ENCODE results near the gene MRPS5. TPM values are rescaled to one million over a fixed set of nuclear protein-coding genes. Genes with fewer than 3 reads are reported as not detected.
"Not testable (repeated sequence)": the region's sequence is repeated elsewhere in the genome, so short reads cannot be mapped to it uniquely, and the experiment has no call there.

Gene MRPS5
- total and polyA plus RNA-seq, 4 experiments from 2014 or later, result 43.4 to 70.6 (median 58.5) TPM

DNA sequence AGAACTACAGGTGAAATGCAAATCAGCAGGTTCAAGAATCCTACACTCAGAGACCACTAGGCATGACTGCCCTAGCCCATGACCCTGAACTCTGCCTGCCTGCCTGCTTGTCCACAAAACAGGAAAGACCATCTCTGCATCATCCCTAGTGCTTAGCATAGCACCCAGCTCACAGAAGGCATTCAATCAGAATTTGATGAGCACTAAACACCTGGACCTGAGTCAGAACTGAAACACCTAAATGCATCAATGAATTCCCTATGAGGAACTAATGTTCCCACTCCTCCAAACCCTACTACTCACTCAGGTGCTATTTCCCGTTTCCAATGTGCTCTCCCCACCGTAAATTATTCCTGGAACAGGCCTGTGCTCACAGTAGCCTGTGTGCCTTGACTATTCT, 21.7 kb downstream of the MRPS5 start:
- Mint-ChIP-seq H3K27me3 (no peaks in the 10 kb centered on the region), H3K36me3 (peaks cover 75 to 81% of the 10 kb centered on the region in 2 donors), H3K4me1 (peaks cover 19 to 28% (median 21%) of the 10 kb centered on the region in 4 donors), H3K4me3 (no peak overlapping the region), H3K27ac (peak overlapping the region in 2 of 7 donors; percentile 13 to 22), H3K9me3 (peaks cover 0 to 2% (median 0%) of the 10 kb centered on the region in 8 donors)
- no peak for DNase-seq
- Histone ChIP-seq H3K4me3 (ENCODE audit: low read length in 2 of 2) (no peak overlapping the region), H3K27ac (ENCODE audit: low read depth, low read length) (no peak overlapping the region), H3K36me3 (ENCODE audit: insufficient read depth, low read length) (peaks cover 18% of the 10 kb centered on the region), H3K9me3 (ENCODE audit: control insufficient read depth in 1 of 2, low read length in 2 of 2) (no peaks in the 10 kb centered on the region), H3K27me3 (ENCODE audit: insufficient read depth, low read length) (no peaks in the 10 kb centered on the region), H3K4me1 (ENCODE audit: insufficient read depth, low read length) (no peaks in the 10 kb centered on the region)
- intact Hi-C loops (cut with micrococcal nuclease), result no loop called here
- CTCF ChIA-PET (ENCODE audit: partially characterized antibody), result interaction anchor here (0.9 to 1.8 kb wide), 3 partner anchors 14 to 77 kb away, joined by 4 to 5 read pairs (median 4); no protein-coding TSS in a partner anchor
- POLR2A ChIA-PET (ENCODE audit: partially characterized antibody), result no interaction called here

DNA sequence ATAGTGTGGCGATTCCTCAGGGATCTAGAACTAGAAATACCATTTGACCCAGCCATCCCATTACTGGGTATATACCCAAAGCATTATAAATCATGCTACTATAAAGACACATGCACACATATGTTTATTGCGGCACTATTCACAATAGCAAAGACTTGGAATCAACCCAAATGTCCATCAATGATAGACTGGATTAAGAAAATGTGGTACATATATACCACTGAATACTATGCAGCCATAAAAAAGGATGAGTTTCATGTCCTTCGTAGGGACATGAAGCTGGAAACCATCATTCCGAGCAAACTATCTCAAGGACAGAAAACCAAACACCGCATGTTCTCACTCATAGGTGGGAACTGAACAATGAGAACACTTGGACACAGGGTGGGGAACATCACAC, 23.3 kb downstream of the MRPS5 start:
- DNase-seq; intact Hi-C loops (cut with micrococcal nuclease); H3K4me3 ChIP-seq (ENCODE audit: low read length in 2 of 2); POLR2A ChIA-PET (ENCODE audit: partially characterized antibody); H3K27me3 Mint-ChIP-seq; H3K4me3 Mint-ChIP-seq; H3K4me1 ChIP-seq (ENCODE audit: insufficient read depth, low read length); H3K27me3 ChIP-seq (ENCODE audit: insufficient read depth, low read length); H3K27ac Mint-ChIP-seq; H3K9me3 ChIP-seq (ENCODE audit: control insufficient read depth in 1 of 2, low read length in 2 of 2); H3K27ac ChIP-seq (ENCODE audit: low read depth, low read length); H3K9me3 Mint-ChIP-seq: not testable (repeated sequence)
- peaks cover 18% of the 10 kb centered on the region for H3K36me3 ChIP-seq (ENCODE audit: insufficient read depth, low read length)
- H3K36me3 Mint-ChIP-seq, result peaks cover 75 to 81% of the 10 kb centered on the region in 2 donors
- H3K4me1 Mint-ChIP-seq, result peaks cover 21 to 43% (median 25%) of the 10 kb centered on the region in 4 donors
- CTCF ChIA-PET (ENCODE audit: partially characterized antibody), result interaction anchor here (1.1 kb wide), 1 partner anchor 19 kb away, joined by 3 read pairs; no protein-coding TSS in a partner anchor

DNA sequence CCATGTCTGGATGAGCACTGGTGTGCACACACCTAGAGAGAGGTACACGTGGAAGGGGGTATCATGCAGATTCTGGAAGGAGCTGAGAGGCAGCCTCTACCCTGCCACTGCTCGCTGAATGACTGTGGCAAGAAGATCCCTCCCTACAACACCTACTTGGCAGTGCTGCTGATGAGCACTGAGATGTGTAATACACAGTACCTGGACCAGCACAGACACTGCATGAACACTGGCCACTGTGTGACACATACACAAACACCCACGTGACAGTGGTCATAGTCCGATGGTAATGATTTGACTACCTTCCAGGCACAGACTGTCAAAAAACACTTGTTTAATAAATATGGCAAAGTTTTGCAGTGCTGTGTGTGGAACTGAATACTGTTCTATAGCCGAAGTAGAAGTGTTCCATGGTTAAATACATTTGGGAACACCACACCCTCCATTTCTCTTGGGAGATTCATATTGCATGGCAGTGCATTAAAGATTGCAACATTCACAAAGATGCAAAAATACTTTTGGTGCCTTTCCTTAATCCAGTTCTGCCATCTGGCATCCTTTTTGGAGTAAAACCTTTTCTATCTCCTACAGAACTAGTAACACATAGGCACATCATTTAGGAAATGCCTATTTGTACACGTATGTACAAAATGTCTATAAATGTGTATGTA, 29.6 kb downstream of the MRPS5 start:
- POLR2A ChIA-PET (ENCODE audit: partially characterized antibody), result no interaction called here
- CTCF ChIA-PET (ENCODE audit: partially characterized antibody), result interaction anchor here (1.4 to 6.6 kb wide), 4 partner anchors 10 to 69 kb away, joined by 4 to 40 read pairs (median 6); no protein-coding TSS in a partner anchor
- peaks cover 59 to 87% of the 10 kb centered on the region in 2 donors for H3K36me3 Mint-ChIP-seq

DNA sequence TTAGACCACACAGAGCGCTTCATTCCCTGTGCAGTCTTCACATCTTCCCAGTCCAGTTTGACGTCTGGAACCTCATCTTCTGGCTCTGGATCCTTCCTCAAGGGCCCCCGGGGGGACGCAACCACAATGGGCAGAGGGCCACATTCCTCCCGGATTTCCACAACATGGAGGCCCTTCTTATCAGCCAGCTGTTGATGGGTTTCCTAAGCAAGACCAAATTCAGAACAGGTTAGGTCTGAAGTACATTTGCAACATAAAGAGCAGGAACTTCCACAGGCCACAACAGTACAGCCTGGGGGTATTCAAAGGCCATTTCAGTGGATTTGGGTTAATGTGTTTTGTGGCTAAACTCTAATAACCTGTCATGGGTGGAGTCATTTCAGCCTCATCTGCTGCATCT, 34.2 kb downstream of the MRPS5 start:
- H3K4me1 Mint-ChIP-seq, result no peaks in the 10 kb centered on the region
- peaks cover 42 to 58% of the 10 kb centered on the region in 2 donors for H3K36me3 Mint-ChIP-seq
- Histone ChIP-seq H3K4me1 (ENCODE audit: insufficient read depth, low read length) (no peaks in the 10 kb centered on the region), H3K27ac (ENCODE audit: low read depth, low read length) (no peak overlapping the region), H3K9me3 (ENCODE audit: control insufficient read depth in 1 of 2, low read length in 2 of 2) (no peaks in the 10 kb centered on the region), H3K27me3 (ENCODE audit: insufficient read depth, low read length) (no peaks in the 10 kb centered on the region), H3K36me3 (ENCODE audit: insufficient read depth, low read length) (peaks cover 21% of the 10 kb centered on the region), H3K4me3 (ENCODE audit: low read length in 2 of 2) (no peak overlapping the region)
- no peaks in the 10 kb centered on the region for H3K27me3 Mint-ChIP-seq
- no peaks in the 10 kb centered on the region for H3K9me3 Mint-ChIP-seq
- H3K4me3 Mint-ChIP-seq, result no peak overlapping the region
- no peak for DNase-seq
- ChIA-PET CTCF (ENCODE audit: partially characterized antibody) (interaction anchor here (0.9 to 1.8 kb wide), 5 partner anchors 9 to 65 kb away, joined by 3 to 6 read pairs (median 3); no protein-coding TSS in a partner anchor), POLR2A (ENCODE audit: partially characterized antibody) (no interaction called here)
- H3K27ac Mint-ChIP-seq, result peak overlapping the region in 1 of 7 donors; percentile 26
- intact Hi-C loops (cut with micrococcal nuclease), result no loop called here

More for the DNA sequence above, 29.6 kb downstream of the MRPS5 start:
- Histone ChIP-seq H3K9me3 (ENCODE audit: control insufficient read depth in 1 of 2, low read length in 2 of 2) (no peaks in the 10 kb centered on the region), H3K27ac (ENCODE audit: low read depth, low read length) (no peak overlapping the region), H3K4me1 (ENCODE audit: insufficient read depth, low read length) (no peaks in the 10 kb centered on the region), H3K36me3 (ENCODE audit: insufficient read depth, low read length) (peaks cover 17% of the 10 kb centered on the region), H3K27me3 (ENCODE audit: insufficient read depth, low read length) (no peaks in the 10 kb centered on the region), H3K4me3 (ENCODE audit: low read length in 2 of 2) (no peak overlapping the region)
- intact Hi-C loops (cut with micrococcal nuclease), result no loop called here
- peaks cover 20 to 36% (median 23%) of the 10 kb centered on the region in 4 donors for H3K4me1 Mint-ChIP-seq
- H3K4me3 Mint-ChIP-seq, result no peak overlapping the region
- H3K27ac Mint-ChIP-seq, result no peak overlapping the region
- DNase-seq, result no peak
- no peaks in the 10 kb centered on the region for H3K27me3 Mint-ChIP-seq
- H3K9me3 Mint-ChIP-seq, result no peaks in the 10 kb centered on the region

DNA sequence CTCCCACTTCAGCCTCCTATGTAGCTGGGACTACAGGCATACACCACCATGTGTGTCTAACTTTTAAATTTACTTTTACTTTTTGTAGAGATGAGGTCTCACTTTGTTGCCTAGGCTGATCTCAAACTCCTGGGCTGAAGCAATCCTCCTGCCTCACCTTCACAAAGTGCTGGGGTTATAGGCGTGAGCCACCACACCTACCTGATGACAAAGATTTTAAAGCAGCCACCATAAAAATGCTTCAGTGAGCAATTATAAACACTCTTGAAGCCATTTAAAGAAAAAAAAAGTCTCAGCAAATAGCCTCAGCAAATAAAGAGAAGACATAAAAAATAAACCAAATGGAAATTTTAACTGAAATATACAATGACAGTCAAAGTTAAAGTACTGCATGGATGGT, 35.6 kb downstream of the MRPS5 start:
- H3K9me3 Mint-ChIP-seq, result no peaks in the 10 kb centered on the region
- H3K4me3 Mint-ChIP-seq, result no peak overlapping the region
- no peaks in the 10 kb centered on the region for H3K27me3 Mint-ChIP-seq
- ChIA-PET POLR2A (ENCODE audit: partially characterized antibody) (no interaction called here), CTCF (ENCODE audit: partially characterized antibody) (interaction anchor here (1.8 to 2.6 kb wide), 2 partner anchors 29 to 62 kb away, joined by 5 to 9 read pairs; no protein-coding TSS in a partner anchor)
- H3K27ac Mint-ChIP-seq, result peak overlapping the region in 1 of 7 donors; percentile 22
- Histone ChIP-seq H3K4me1 (ENCODE audit: insufficient read depth, low read length) (no peaks in the 10 kb centered on the region), H3K4me3 (ENCODE audit: low read length in 2 of 2) (no peak overlapping the region), H3K36me3 (ENCODE audit: insufficient read depth, low read length) (peaks cover 11% of the 10 kb centered on the region), H3K27me3 (ENCODE audit: insufficient read depth, low read length) (no peaks in the 10 kb centered on the region), H3K9me3 (ENCODE audit: control insufficient read depth in 1 of 2, low read length in 2 of 2) (no peaks in the 10 kb centered on the region), H3K27ac (ENCODE audit: low read depth, low read length) (no peak overlapping the region)
- H3K36me3 Mint-ChIP-seq, result peaks cover 32 to 46% of the 10 kb centered on the region in 2 donors
- intact Hi-C loops (cut with micrococcal nuclease), result no loop called here
- no peak for DNase-seq
- H3K4me1 Mint-ChIP-seq, result no peaks in the 10 kb centered on the region

DNA sequence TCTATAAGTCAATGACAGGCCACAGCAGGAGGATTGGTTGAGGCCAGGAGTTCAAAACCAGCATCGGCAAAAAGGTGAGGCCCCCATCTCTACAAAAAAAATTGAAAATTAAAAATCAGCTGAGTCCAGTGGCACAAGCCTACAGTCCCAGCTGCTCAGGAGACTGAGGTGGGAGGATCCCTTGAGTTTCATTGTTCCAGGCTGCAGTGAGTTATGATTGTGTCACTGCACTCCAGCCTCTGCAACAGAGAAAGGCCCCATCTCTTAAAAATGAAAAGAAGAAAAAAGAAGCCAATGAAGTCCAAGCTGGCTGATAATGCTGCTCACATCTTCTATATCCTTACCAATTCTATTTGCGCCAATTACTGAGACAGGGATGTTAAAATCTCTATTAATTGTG, 39.1 kb downstream of the MRPS5 start:
- POLR2A ChIA-PET (ENCODE audit: partially characterized antibody), result interaction anchor here (1.0 to 12.3 kb wide), 2 partner anchors 39 to 59 kb away, joined by 3 to 647 read pairs; partner anchors contain the start of genes MAL and MRPS5

DNA sequence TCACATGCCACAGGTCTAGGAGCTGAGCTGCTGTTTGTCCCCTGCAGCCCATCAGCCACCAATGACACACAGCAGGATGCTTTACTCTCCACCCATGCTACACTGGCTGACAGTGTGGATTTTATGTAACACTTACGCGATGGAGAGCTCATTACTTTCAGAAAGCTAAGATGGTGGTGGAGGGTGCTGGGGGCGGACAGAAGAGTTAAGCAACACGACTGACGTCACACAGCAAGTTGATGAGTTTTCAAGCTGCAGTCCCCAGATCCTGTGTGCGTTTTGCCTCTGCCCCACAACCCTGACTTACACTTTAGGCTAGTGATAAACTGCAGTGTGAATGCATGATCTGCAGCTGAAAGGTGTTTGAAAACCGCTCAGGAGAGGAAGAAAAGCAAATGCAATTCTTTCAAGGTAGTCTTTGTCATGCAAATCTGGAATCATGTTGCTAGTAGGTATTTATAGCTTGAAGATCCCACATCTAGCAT, 42.4 kb downstream of the MRPS5 start:
- ChIA-PET CTCF (ENCODE audit: partially characterized antibody) (interaction anchor here (1.0 to 14.4 kb wide), 28 partner anchors 12 to 127 kb away, joined by 3 to 765 read pairs (median 6); partner anchors contain the start of genes MAL, MRPS5 and ZNF514), POLR2A (ENCODE audit: partially characterized antibody) (interaction anchor here (1.1 to 12.3 kb wide), 6 partner anchors 21 to 86 kb away, joined by 3 to 647 read pairs (median 6); partner anchors contain the start of genes MAL and MRPS5)
- Mint-ChIP-seq H3K27ac (peak overlapping the region in 3 of 7 donors; percentile 29 to 89 (median 29)), H3K9me3 (no peaks in the 10 kb centered on the region), H3K27me3 (no peaks in the 10 kb centered on the region), H3K36me3 (no peaks in the 10 kb centered on the region), H3K4me3 (no peak overlapping the region), H3K4me1 (peaks cover 30 to 53% (median 46%) of the 10 kb centered on the region in 4 donors)
- H3K27ac ChIP-seq (ENCODE audit: low read depth, low read length), result no peak overlapping the region
- no peaks in the 10 kb centered on the region for H3K27me3 ChIP-seq (ENCODE audit: insufficient read depth, low read length)
- no peak for DNase-seq
- no peak overlapping the region for H3K4me3 ChIP-seq (ENCODE audit: low read length in 2 of 2)
- peaks cover 51% of the 10 kb centered on the region for H3K4me1 ChIP-seq (ENCODE audit: insufficient read depth, low read length)
- H3K36me3 ChIP-seq (ENCODE audit: insufficient read depth, low read length), result no peaks in the 10 kb centered on the region
- H3K9me3 ChIP-seq (ENCODE audit: control insufficient read depth in 1 of 2, low read length in 2 of 2), result no peaks in the 10 kb centered on the region
- intact Hi-C loops (cut with micrococcal nuclease), result loop anchor here (5.0 kb wide), 1 partner anchor 323 kb away; the partner anchor contains the start of gene FAHD2A

More for the DNA sequence above, 39.1 kb downstream of the MRPS5 start:
- H3K27me3 ChIP-seq (ENCODE audit: insufficient read depth, low read length), result no peaks in the 10 kb centered on the region
- Mint-ChIP-seq H3K27ac (peak overlapping the region in 2 of 7 donors; percentile 64 to 68), H3K4me3 (no peak overlapping the region), H3K4me1 (peaks cover 12 to 21% (median 17%) of the 10 kb centered on the region in 4 donors), H3K9me3 (no peaks in the 10 kb centered on the region), H3K36me3 (peaks cover 17 to 18% of the 10 kb centered on the region in 2 donors), H3K27me3 (no peaks in the 10 kb centered on the region)
- H3K4me1 ChIP-seq (ENCODE audit: insufficient read depth, low read length), result peaks cover 19% of the 10 kb centered on the region
- H3K4me3 ChIP-seq (ENCODE audit: low read length in 2 of 2), result no peak overlapping the region
- no peak overlapping the region for H3K27ac ChIP-seq (ENCODE audit: low read depth, low read length)
- CTCF ChIA-PET (ENCODE audit: partially characterized antibody), result interaction anchor here (1.2 to 14.4 kb wide), 5 partner anchors 9 to 59 kb away, joined by 3 to 765 read pairs (median 153); partner anchors contain the start of genes MAL and MRPS5
- H3K36me3 ChIP-seq (ENCODE audit: insufficient read depth, low read length), result peaks cover 11% of the 10 kb centered on the region
- no peak for DNase-seq
- H3K9me3 ChIP-seq (ENCODE audit: control insufficient read depth in 1 of 2, low read length in 2 of 2), result no peaks in the 10 kb centered on the region
- intact Hi-C loops (cut with micrococcal nuclease), result no loop called here
